ENCODE measurements around the gene SLC13A1.
"Not testable (repeated sequence)": the region's sequence is repeated elsewhere in the genome, so short reads cannot be mapped to it uniquely, and the experiment has no call there.

SLC13A1 gene

DNA sequence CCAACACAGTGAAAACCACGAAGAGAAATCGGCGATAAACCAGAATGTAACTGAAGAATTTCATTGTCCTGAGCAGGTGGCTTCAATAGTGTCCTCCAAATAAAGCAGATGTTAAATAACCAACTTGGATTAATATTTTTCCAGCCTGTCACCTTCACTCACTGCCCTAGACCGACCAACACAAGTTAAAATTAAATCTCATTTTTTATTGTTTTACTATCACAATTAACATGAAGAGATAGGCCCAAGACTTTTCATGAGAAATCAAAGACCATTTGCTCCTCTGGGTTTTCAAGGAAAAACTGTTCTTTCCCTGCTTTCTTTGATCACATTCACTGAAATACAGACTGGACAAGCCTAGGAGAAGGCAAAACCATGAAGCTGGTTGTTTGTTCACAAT lies at the start of gene SLC13A1:
Gene SLC13A1, minus strand, starts transcription at position 87 of the 400 bp plus-strand sequence. Its CDS starts 23 bp downstream, at position 64.
- no peak for DNase-seq

GRCh38 chr7:123244768-123245167 lies 45.0 kb upstream of the SLC13A1 start:
- DNase-seq: no peak

- DNase-seq: no peak
Observed at GRCh38 chr7:123242467-123243092, 42.8 kb upstream of the SLC13A1 start.

DNA sequence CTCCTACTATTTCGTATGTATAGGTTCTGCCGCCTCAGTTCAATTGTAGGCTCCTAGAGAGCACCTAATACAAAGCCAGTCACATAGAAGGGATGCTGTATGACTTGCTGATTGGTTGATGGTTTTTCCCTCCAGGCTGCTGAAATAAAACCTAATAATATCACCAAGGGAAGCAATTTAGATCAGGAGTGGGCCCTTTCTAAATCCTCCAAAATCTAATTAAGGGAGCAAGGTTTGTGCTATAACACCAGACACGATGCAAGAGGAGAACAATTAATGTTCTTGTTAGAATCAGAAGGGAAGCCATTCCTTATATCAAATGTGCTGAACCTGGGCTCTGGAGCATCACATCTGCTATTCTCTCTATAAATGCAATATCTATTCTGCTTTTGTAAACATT lies 42.0 kb upstream of the SLC13A1 start:
- DNase-seq: no peak

DNA sequence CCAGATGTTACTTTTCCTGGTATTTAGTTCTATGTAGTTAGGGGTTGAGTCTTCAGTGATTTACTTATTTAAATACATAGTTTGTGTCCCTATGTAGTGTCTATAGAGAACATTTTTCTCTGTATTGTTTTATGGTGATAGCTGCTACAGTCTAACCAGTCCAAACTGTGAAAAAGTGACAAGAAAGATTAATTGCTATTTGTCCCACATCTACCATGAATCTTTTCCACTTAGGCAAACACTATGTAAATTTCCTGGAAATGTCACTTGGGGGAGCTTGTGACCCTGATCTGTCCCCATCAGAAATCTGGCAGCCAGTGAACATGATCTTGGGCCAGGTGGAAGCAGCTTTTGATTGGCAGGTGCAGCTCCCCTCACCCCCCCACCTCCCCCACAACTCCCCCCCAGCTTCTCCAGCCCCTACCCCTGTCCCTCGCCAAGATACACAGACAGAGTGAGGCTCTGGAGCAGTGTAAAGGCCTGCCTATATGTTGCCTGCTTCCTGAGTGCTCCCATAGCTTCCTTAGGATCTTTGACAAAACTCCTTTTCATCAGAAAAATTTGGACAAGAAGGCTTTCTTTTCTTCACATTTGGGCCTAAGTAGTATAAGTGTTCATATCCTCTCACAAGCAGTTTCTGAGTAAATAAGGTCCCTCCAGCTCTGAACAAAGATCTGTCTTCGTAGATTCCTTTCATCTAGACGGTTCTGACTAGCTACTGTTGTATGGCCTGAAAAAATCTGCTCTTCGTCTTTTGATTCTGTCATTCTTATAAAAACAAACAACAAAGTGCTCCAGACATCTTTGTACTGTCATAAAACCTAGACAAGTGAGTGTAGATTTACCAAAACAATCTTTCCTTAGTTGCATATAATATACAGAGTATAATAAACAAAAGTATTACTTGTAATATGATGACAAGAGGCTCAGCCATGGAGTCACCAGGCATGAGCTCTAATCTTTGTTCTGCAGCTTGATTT lies 31.5 kb upstream of the SLC13A1 start:
- DNase-seq: no peak

- no peak for DNase-seq
Observed at GRCh38 chr7:123230603-123231002, 30.8 kb upstream of the SLC13A1 start.

GRCh38 chr7:123230147-123230546 lies 30.4 kb upstream of the SLC13A1 start:
- DNase-seq: no peak

DNA sequence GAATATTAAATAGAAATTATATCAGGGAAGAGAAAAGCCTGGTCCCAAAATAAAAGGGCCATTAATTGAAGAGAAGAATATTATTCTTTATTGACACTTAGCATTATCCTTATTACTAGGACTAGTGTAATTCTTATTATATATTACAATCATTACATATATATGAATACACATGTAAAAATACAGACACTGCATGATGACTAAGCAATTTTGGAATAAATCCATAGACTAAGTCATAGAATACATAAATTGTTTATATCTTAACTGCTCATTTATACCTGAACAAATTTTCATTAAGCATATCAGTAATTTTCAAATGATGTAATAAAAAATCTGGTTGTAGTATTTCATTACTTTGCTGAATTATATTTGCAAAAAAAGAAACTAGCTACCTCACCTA lies 29.7 kb upstream of the SLC13A1 start:
- DNase-seq: no peak

DNA sequence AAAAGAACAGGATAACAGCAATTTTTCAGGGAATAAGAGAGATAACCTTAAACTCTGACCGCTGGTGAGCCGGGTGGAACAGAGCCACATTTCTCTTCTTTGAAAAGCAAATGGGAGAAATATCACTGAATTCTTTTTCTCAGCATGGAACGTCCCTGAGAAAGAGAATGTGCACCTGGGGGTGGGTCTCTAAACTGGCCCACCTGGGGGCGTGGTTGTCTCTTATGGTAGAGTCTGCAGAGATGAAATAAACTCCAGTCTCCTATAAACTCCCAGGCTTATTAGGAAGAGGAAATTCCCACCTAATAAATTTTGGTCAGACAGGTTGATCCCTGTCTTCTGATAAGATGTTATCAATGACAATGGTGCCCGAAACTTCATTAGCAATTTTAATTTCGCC lies 27.9 kb upstream of the SLC13A1 start:
- DNase-seq: not testable (repeated sequence)

- no peak for DNase-seq
Observed at GRCh38 chr7:123220396-123220795, 20.6 kb upstream of the SLC13A1 start.

DNA sequence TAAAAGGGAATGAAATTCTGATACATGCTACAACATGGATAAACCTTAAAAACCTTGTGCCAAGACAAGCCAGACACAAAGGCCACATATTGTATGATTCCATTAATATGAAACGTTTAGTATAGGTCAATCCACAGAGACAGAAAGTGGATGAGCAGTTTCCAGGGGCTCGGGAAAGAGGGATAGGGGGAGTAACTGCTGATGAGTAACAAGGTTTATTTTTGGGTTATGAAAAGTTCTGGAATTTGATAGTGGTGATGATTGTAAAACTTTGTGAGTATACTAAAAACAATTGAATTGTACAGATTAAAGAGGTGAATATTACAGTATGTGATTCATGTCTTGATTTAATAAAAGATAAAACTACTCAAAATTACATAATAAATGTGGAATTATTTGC lies 19.1 kb upstream of the SLC13A1 start:
- DNase-seq: no peak

DNA sequence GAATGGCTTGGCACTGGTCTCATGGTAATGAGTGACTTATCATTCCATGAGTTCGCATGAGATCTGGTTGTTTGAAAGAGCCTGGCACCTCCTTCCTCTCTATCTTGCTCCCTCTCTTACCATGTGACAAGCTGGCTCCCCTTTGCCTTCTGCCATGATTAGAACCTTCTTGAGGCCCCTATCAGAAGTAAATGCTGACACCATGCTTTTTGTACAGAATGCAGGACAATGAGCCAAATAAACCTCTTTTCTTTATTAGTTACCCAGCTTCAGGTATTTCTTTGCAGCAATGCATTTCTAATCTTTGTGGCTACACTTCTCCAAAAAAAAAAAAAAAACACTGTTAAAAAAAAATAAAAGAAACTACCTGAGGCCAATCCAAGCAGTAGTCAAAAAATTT lies 17.1 kb upstream of the SLC13A1 start:
- no peak for DNase-seq

GRCh38 chr7:123215350-123215749 lies 15.6 kb upstream of the SLC13A1 start:
- no peak for DNase-seq

GRCh38 chr7:123211545-123211944 lies 11.8 kb upstream of the SLC13A1 start:
- no peak for DNase-seq

DNA sequence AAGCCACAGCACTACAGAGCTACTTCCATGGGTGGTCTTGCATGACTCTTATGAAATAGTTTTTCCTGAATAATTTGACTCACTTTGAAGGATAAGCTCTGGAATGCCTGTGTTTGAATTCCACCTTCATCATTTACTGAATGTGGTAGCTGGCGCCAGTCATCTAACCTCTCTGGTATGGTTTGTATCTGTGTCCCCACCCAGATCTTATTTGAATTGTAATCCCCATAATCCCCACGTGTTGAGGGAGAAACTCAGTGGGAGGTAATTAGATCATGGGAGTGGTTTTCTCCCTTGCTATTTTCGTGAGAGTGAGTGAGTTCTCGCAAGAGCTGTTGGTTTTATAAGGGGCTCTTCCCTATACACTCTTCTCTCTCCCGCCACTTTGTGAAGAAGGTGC lies 11.2 kb upstream of the SLC13A1 start:
- DNase-seq: no peak

DNA sequence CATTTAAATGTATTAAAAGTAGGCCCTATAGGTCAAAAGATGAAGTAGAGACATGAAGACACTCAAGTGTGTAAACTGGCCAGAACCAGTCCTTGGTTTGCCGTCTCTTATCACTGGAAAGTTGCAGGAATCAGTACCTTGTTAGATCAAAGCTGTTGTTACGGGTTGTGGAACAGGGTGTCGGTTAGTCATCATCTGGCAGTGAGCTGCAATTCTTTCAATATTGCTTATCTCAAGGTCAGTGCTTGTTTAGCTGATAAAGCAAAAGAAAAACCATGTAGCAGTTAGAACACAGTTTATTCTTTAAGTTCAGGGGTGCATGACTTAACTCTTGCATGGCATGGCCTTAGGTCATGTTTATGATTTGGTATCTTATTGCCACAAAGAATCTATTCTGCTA lies 10.0 kb upstream of the SLC13A1 start:
- DNase-seq: no peak

- no peak for DNase-seq
Observed at GRCh38 chr7:123208793-123209192, 9.0 kb upstream of the SLC13A1 start.

GRCh38 chr7:123204206-123204835 lies 4.6 kb upstream of the SLC13A1 start:
- no peak for DNase-seq

GRCh38 chr7:123201901-123202300 lies 2.1 kb upstream of the SLC13A1 start:
- DNase-seq: no peak

DNA sequence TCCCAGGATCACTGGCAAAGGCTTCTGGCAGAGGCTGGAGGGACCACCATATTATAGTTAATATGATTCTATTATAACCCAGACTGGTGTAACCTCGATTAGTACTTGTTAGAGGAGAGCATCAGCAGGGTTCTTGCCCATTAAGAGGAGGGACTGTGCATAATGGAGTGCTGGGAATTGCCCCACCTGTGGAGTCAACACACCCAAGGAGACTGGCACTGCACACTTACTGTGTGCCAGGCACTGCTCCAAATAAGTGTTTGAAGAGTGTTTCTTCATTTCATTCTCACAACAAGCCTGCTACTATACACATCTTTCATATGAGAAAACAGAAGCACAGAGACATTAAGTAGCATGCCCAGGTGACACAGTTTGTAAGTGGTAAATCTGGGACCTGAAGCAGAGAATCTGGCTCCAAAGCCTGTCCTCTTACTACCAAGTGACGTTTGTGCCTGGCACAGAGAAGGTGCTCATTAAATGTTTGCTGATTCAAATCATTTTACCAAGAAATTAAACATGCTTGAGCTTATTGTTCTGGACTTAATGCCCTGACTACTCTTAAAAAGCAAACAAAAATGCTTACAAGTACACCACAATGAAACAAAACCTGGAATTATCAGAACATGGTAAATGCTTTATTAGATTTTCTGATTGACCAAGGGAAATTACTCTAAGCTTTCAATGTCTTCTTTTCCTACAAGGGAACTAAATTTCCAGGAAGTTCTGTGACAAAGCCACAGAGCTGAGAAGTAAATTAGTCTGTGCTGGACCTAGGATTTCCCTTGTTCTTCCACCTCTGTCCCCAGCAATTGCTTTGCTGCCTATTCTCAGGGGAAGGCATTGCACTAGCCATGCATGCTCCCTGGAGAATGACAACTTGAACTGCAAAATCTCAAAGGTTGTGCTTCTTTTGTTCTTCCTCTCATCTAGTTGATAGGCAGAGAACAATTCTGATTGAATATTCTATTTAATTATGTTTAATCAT lies 809 bp downstream of the SLC13A1 start:
- DNase-seq: no peak

GRCh38 chr7:123198111-123198510 lies 1.7 kb downstream of the SLC13A1 start:
- no peak for DNase-seq

- no peak for DNase-seq
Observed at GRCh38 chr7:123193235-123193634, 6.5 kb downstream of the SLC13A1 start.

DNA sequence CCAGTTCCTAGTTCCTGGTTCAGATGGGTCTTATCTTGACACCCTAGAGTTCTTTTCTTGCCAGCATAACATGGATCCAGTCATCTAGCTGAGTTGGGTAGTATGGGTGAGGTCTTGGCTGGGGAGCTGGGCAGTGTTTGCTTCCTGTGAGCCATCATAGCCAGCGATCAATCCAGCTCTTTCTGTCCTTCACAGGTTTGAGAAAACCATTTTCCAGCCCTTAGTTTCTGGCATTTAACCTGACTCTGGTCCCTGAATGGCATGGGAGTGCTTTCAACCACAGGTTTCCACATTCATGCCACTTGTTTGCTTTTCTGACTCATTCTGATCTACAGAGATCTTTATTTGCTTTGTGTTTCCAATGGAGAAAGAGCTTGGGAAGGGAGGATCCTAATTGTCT lies 8.6 kb downstream of the SLC13A1 start:
- no peak for DNase-seq

Data from CD4-positive, alpha-beta T cell treated with Interferon gamma for 1 hour (primary cell).